Right ventricle myocardium inferior (tissue), 1 donor: ENCODE data around the gene LRRC53. TPM values are rescaled to one million over a fixed set of nuclear protein-coding genes. Genes with fewer than 3 reads are reported as not detected.

Experiments used
- ATAC-seq: fragments of 200-7000 bp; cut with Tn5 transposase; one replicate; pipeline ENCODE4 v1.9.1; 2020; ENCODE audit warnings: mild to moderate bottlenecking, moderate library complexity
- DNase-seq: peaks from one replicate; pipeline ENCODE4 v3.0.0; 2021; ENCODE audit errors: missing footprints
- intact Hi-C: fragments of 100-400 bp; cut with DNase I; formaldehyde crosslinking; loops from one replicate; pipeline ENCODE4 v1.11.0; 2022
- total RNA-seq: library from RNA; stranded (reverse); fragmentation: NEBNext Ultra II Directional; extraction: Animal tissue kit (Norgen Biotek cat#: 25700); gene quantifications from one replicate; pipeline ENCODE4 v1.2.1, GENCODE V29; 2021
- donor health status: DM: no; HTN: yes; CAD: no; lungs with severe emphysema.

Gene LRRC53
- total RNA-seq, 1 donor from 2014 or later = not detected

DNA sequence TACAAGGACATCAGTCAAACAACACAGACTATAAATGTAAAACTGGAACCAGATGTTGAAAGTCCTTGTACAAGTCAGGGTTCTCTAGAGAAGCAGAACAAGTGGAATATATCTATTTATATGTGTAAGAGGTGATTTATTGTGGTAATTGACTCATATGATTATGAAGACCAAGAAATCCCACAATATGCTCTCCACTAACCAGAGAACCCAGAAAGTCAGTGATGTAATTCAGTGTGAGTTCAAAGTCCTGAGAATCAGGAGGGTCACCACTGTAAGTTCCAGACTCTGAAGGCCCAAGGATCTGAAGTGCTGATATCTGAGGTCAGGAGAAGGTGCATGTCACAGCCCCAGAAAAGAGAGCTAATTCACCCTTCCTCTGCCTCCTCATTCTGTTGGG is 57.0 kb downstream of the LRRC53 start:
- intact Hi-C loops = no loop called here
- ATAC-seq (no peak), DNase-seq (no peak)

DNA sequence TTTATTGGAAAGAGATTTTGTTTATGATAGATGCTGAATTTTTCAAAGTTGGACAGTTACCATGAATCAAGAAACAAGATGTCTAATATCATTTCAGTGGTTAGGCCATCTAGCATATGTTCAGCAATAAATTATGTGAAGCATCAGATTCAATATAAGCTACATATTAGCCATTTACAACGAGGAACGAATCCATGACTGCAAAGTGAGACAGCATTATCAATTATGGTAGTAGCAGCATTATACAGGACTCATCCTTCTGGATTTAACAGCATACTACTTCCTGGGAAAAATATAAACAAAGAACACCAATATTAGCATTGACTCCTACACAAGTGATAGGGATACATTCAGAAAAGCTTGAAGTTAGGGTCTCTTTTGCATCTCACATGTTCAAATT is 59.1 kb downstream of the LRRC53 start:
- no peak for DNase-seq
- no peak for ATAC-seq
- intact Hi-C loops = no loop called here

DNA sequence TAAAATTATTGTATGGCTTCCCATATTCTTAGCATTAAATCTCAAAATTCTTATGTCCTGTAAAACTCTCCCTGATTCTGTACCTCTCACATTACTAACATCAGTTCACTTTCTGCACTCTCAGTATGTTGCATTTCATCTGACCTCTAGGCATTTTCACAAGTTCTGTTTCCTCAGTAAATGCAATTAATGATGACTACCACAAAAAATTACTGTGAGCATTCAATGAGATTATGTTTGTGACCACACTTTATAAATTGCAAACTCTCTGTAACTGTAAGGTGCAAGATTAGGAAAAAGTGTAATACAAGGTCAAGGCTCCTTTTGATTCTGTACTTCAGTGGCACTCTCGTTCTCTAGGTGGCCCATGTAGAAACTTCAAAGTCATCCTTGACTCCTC is 60.4 kb downstream of the LRRC53 start:
- DNase-seq (no peak), ATAC-seq (no peak)
- intact Hi-C loops = no loop called here

DNA sequence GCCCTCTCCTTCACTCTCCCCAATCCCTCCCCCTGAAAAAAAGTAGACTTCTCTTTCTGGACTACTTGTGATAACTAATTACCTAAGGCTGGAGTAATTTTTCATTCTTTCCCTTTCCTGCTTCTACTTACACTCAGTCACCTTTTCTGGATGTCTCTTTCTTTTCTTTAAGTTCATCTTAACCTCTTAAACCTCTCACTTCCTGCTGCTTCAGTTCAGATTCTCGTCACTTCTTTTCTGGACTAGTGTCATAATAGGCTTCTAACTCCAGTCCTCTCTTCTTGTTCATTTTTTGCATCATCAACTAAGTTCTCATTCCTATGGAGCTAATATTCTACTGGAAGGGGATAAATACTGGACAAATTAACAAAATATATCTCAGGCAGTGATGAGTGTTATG is 75.4 kb downstream of the LRRC53 start:
- DNase-seq = no peak
- ATAC-seq = no peak
- intact Hi-C loops = no loop called here

DNA sequence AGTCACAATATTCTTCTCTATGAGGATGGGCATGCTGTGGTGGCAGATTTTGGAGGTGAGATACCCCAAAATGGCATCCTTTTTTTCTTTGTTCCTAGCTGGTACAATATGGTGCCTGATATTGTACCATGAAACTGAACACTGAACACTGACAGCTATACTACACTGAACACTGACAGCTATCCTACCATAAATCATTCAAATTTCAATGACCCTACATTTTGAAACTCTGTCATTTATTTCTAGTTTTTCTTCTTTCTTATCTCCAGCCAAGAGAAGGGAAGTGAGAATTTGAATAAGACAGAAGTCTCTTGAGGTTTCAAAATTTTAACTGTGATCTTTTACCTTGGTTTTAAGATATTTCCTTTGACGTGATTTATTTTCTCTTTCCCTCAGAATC is 76.3 kb downstream of the LRRC53 start:
- intact Hi-C loops = no loop called here
- ATAC-seq (no peak), DNase-seq (no peak)

DNA sequence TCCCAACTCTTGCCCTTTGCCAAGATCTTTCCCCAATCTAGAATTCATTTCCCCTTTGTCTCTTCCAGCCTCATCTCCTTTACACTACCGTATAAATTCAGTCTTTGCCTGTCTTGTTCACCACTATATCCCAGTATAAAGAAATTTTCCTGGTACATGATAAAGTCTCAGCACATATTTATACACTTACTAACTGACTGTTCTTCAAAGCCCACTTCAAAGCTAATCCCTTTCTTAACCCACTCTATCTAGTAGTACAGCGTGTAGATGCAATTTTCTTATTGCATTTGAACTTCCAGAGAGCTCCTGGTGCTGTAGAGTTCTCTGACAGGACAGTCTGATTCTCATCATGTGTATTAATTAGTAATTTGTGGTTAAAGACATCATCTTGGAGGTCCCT is 78.1 kb downstream of the LRRC53 start:
- no peak for ATAC-seq
- intact Hi-C loops = loop anchor here (5.0 kb wide), 1 partner anchor 33 kb away; no protein-coding TSS in a partner anchor
- DNase-seq = no peak

DNA sequence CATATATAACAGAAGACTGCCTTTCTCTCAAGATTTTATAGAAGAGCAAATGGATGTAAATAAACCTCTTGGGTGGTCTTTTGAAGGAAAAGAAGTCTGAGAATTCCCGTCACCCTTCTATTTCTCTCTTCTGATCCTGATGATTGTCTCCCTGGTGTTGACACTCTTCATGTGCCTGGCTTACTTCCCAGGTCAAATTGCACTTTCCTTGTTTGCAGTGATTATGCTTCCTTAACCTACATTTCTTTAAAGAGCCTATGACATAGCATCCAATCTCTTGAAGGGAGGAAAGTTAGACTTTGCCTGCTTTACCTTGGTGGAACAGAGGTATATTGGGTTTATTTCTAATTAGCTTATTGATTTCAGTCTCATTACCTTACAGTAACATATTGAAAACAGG is 80.1 kb downstream of the LRRC53 start:
- intact Hi-C loops = loop anchor here (5.0 kb wide), 1 partner anchor 35 kb away; no protein-coding TSS in a partner anchor
- ATAC-seq (no peak), DNase-seq (no peak)

DNA sequence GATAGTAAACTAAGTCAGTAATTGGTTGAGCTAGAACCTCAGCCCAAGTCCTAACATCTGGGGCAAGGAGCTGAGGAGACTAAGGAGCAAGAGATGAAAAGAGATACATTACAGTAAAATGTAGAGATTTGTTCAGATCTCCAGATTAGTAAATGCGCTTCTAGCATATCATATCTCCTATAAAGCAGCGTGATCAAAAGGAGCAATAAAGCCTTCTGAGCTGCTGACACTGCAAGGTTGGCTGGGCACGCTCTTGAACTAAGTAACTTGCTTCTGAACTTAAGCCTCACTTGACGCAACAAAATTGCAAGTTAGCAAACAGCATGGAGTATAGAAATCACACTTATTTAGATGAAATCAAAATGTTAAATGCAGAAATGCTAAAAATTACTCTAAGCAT is 80.9 kb downstream of the LRRC53 start:
- intact Hi-C loops = loop anchor here (5.0 kb wide), 1 partner anchor 36 kb away; no protein-coding TSS in a partner anchor
- DNase-seq = no peak

DNA sequence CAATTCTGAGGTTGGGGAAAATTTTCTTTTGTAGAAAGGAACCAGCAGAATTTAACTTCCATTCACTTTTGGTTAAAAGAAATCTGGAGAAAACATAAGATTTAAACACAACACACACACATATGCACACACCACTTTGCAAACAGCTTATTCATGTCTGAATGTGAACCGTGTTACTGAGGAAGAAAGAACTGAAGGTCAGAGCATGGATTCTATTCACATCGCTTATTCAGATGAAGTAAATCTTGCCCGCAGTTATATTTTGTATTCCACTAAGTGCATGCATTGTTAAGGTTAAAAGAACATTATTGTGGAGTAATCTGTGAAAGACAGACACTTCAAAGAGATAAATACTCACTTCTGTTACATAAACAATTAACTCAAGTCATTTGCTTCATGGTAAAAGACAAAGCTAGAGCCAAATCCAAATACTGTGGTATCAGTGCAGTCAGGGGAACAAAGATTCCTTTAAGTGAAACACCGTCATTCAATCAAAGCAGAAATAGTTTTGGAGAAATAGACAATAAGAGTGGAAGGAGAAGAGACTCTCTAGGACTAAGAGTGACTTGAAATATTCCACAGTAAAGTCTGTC is 82.0 kb downstream of the LRRC53 start:
- no peak for DNase-seq
- ATAC-seq = no peak
- intact Hi-C loops = loop anchor here (5.0 kb wide), 1 partner anchor 37 kb away; no protein-coding TSS in a partner anchor

More for the DNA sequence above, 80.9 kb downstream of the LRRC53 start:
- ATAC-seq = no peak

DNA sequence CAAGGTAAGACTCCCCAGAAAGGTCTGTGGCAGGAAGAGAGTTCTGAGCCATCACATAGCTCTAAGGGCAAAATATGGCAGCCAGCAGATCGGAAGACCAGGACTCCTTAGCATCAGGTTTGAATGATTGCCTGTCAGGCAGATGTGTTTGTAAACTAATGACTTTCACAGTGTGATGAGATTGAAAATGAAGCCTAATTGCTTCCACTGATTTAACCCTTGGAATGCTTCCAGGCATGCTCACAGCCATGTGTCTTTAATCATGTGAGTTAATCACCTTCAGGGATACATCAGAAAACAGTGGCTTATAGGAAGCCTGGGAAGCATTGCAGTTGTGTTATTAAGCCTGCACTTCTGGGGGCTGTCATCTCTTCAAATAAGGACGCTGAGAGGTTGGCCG is 82.8 kb downstream of the LRRC53 start:
- DNase-seq = no peak
- intact Hi-C loops = no loop called here
- ATAC-seq = no peak

DNA sequence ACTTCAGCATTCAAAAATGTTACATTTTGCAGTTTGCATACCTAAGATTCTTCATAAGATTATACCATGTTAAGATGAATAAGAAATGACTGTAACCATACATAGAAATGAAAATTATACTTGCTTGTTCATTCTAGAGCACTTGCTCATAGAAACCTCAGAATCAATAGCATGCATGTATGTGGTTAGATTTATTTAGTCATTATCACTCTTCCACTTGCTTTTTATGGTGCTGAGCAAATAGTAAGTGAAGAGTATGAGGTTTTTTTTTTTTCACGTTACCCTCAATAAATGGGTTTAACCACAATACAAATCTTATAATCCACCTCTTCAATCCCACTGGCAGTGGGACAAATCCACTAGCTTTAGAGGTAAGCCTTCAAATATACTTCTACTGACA is 84.7 kb downstream of the LRRC53 start:
- no peak for ATAC-seq
- intact Hi-C loops = no loop called here
- DNase-seq = no peak

DNA sequence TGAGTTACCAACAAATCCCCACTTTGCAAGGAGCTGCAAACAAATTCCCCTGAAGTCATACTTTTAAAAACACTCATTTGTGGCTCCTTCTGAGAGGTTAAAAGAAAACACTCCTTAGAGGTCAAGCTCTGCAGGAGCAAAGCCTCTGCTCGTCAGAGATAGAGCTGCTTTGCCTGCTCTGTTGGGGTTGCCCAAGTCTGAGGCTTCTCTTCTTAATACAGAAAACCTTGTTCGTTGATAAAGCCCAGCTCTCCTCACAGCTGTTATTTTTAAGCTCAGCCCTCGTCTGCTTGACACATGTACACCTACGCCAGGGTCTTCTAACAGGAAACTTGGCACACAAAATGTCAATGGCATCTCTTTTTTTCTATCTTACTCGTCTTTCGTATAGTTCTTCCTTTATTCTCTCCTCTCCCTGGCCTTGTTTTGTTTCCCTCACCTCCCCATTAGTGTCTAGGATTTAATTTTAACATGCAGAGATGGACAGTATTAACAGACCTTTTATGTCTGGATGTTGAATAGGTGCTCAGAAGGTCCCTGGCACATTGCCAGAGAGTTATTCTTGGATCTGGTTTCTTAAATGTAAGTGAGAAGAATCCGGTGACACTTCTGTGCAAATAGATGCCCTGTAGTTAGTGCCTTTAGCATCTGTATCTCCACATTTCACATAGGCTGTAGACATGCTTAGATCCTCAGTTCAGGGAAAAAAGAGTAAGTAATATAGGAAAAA is 86.0 kb downstream of the LRRC53 start:
- intact Hi-C loops = no loop called here
- DNase-seq = no peak
- peak; percentile 42 for ATAC-seq

DNA sequence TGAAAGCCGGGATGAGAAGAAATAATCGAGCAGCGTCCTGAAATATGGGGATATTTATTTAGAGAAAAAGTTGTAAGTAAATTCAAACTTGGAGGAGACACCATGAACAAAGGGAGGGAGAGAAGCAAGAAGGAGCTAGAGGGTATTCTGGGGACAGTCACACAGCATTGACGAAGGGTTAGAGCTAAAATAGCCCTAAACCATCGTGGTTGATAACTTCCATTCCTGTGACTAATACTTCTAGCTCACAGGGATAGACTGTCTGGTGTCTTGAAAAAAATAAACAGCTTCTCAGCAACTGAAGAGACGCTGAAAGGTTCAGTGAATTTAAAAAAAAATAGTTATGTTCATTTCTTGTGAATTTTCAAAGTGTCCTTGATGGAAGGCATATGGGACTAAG is 86.7 kb downstream of the LRRC53 start:
- intact Hi-C loops = no loop called here
- no peak for DNase-seq
- no peak for ATAC-seq

DNA sequence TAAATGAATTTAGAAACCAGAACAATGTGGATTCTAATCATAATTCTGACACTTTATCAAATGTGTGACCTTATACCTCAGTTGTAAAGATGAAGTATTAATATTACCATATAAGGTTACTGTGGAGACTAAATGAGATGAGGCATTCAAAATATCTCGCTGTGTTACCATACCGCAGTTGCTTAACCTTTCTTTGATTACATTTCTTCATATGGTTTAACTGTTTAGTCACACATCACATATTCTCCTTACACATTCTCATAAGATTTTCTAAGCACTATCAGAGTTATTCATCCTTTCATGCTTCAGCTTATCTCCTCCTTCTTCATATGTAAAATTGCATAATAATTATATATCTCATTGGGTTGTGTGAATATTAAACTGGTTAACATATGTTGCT is 88.9 kb downstream of the LRRC53 start:
- intact Hi-C loops = loop anchor here (5.0 kb wide), 3 partner anchors 36 to 186 kb away; partner anchors contain the start of gene TNNI3K
- DNase-seq (no peak), ATAC-seq (no peak)

DNA sequence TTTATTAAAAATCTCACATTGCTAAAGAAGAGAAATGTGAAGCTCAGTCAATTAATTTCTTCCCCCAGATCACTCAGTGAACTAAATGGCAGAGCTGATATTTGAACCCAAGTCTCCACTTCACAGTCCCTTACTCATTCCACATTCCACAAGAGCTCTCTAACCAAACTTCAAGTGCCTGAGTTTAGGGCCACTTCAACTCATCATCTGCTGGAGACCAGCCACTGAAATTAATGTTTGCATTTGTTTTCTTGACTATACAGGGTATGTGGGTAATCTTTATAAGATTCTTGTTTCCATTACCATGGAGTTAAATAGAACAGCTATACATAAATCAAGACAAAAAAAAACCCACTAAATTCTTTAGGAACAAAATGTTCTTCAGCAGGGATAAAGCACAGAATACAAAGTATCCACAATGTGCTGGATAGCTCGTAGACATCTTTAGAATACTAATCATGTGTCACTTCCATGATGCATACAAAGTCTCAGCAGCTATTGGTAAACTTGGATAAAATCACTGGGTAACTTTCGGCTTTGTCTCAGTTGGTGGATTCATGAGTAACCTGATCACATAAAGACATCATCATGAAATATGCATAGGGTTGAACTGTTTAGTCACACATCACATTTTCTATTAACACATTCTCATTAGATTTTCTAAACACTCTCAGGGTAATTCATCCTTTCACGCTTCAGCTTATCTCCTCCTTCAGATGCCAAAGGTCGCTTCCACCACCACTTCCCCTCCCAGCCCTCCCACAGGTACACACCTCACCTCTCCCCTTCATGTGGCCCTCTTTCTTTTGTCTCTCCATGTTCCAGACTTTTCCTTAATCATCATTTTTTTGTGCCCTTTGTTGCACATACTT is 89.8 kb downstream of the LRRC53 start:
- DNase-seq (no peak), ATAC-seq (peak; percentile 45)
- intact Hi-C loops = loop anchor here (5.0 kb wide), 3 partner anchors 35 to 185 kb away; partner anchors contain the start of gene TNNI3K

DNA sequence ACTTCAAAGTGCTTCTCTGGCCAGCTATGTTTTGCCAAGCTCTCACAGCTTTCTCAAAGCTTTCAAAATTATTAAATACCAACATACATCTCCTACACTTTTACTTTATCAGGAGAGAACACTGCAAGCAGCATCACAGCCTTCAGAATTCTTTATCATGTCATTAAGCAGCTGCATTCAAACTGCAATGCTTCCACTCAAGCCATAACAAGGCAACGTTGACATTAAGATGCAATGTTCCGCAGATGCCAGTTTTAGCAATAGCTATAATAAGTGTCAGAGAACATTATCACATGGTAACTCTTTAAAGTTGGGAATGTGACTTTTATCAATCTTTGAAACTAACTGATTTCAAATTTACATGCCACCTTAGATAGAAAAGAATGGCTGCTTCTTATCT is 91.9 kb downstream of the LRRC53 start:
- ATAC-seq = no peak
- intact Hi-C loops = loop anchor here (5.0 kb wide), 3 partner anchors 33 to 183 kb away; partner anchors contain the start of gene TNNI3K
- no peak for DNase-seq
